H7 (cell line): ENCODE data around the gene GALNTL6. TPM values are rescaled to one million over a fixed set of nuclear protein-coding genes. Genes with fewer than 3 reads are reported as not detected.
"Not testable (repeated sequence)": the region's sequence is repeated elsewhere in the genome, so short reads cannot be mapped to it uniquely, and the experiment has no call there.

Experiments used
- DNase-seq: peaks from one replicate; pipeline ENCODE4 v3.0.0; 2012
- H3K27me3 ChIP-seq: 2 replicates; pipeline ENCODE4 v1.6.0; 2011; ENCODE audit warnings: mild to moderate bottlenecking, low read length; ENCODE audit not compliant: control insufficient read depth, insufficient read depth
- H3K36me3 ChIP-seq: replicated peaks from 2 replicates; pipeline ENCODE4 v1.5.1; 2011; ENCODE audit warnings: low read length; ENCODE audit not compliant: control insufficient read depth, insufficient read depth
- H3K4me3 ChIP-seq: 2 replicates; pipeline ENCODE4 v1.5.1; 2011; ENCODE audit warnings: low read depth, mild to moderate bottlenecking, control low read depth, low read length, moderate library complexity; ENCODE audit not compliant: insufficient read depth
- total RNA-seq: library from RNA; depleted of rRNA; stranded (reverse); fragments of >200 nt; shearing (Covaris generic); gene quantifications from 2 replicates; pipeline ENCODE4 v1.2.3, GENCODE V29; 2014

GALNTL6 gene
- total RNA-seq, 1 experiment from 2014 or later, result 0.24 TPM

DNA sequence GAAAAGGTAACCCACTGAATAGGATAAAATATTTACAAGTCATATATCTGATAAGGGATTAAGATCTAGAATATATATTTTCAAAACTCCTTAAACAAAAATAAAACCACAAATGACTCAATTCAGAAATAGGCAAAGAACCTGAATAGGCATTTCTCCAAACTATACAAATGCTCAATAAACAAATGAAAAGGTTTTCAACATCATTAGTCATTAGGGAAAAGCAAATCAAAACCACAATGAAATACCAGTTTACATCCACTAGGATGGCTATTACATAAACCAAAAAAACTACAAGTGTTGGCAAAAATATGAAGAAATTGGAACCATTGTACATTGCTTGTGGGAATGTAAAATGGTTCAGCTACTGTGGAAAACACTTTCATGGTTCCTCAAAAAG lies 1188.4 kb downstream of the GALNTL6 start:
- no peak for DNase-seq
- H3K36me3 ChIP-seq, result no peaks in the 10 kb centered on the region
- H3K4me3 ChIP-seq, result no peak overlapping the region
- no peaks in the 10 kb centered on the region for H3K27me3 ChIP-seq

DNA sequence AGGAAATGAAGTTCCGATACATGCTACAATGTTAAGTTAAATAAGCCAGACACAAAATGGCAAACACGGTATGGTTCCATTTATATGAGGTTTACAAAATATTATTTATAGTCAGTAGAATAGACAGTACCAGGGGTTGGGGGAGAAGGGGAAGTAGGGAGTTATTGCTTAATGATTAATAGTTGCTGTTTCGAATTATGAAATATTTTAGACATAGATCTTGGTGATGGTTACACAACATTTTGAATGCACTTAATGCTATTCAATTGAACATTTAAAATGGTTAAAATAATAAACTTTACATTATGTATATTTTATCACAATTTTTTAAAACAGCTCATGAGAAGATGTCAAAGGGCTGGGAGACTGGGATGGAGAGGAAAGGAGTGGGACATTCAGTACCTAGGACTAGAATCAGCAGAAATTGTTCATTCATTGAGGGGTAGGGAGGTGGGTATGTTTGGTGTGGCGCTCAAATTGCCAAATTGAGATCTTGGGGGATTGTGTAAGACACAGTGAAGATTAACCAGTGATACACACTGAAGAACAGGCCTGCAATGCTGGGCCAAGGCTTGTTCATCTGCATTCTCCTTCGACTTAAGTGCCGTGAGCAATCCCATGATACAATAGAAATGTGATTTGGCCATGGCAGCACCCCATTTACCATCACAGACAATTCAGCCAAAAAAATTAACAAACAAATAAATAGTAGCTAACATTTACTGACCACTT lies 1189.8 kb downstream of the GALNTL6 start:
- H3K36me3 ChIP-seq, result no peaks in the 10 kb centered on the region

DNA sequence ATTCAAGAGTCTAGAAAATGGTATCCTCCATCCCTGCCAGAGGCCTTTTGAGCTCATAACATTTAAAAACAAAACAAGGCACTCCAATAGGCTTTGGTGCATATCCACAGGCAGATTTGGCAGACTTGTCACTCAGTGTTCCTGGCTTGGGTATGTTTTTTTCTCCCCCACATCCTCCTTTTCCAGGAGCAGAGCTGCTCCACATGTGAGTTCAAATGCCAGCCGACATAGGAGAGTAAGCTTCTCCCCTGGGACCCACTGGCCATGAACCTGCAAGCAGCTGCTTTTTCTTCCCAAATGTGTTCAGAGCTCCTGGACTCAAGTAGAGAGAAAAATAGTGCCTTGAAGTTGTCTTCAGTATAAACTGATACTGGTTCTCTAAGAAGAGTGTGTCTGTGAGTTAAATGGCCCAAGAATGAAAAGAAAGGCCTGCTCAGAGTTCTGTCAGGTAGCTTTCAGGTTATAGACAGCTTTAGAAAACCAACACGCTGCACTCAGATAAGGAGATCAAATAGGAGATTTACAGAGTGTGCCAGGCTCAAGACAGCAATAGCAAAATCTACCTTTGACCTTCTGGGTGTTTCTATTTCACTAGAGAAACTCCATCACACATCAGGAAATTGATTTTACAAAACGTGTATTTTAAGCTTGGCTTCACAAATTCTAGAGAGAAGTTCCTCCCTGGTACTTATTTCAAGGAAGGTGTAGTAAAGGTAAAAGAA lies 1192.9 kb downstream of the GALNTL6 start:
- H3K36me3 ChIP-seq, result no peaks in the 10 kb centered on the region
- H3K4me3 ChIP-seq, result no peak overlapping the region
- DNase-seq, result no peak
- H3K27me3 ChIP-seq, result no peaks in the 10 kb centered on the region

More for the DNA sequence above, 1189.8 kb downstream of the GALNTL6 start:
- Histone ChIP-seq H3K27me3 (no peaks in the 10 kb centered on the region), H3K4me3 (no peak overlapping the region)
- DNase-seq, result no peak

DNA sequence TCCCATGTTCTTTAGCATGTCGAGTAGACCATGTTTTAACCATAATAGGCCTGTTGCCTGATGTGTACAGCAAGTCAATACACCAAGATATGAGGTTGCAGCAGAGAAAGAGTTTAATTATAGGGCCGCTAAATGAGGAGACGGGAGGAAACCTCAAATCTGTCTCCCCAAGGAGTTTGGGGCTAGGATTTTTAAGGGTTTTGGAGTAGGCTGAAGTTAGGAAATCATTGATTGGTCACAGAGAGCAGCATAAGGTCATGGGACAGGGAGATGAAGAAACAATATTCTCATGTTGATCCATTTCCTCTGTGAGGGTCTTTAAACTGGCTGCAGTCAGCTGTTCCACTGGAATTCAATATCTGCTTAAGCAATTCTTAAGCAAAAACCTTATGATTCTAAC lies 1195.2 kb downstream of the GALNTL6 start:
- no peaks in the 10 kb centered on the region for H3K27me3 ChIP-seq
- no peak overlapping the region for H3K4me3 ChIP-seq
- no peaks in the 10 kb centered on the region for H3K36me3 ChIP-seq

DNA sequence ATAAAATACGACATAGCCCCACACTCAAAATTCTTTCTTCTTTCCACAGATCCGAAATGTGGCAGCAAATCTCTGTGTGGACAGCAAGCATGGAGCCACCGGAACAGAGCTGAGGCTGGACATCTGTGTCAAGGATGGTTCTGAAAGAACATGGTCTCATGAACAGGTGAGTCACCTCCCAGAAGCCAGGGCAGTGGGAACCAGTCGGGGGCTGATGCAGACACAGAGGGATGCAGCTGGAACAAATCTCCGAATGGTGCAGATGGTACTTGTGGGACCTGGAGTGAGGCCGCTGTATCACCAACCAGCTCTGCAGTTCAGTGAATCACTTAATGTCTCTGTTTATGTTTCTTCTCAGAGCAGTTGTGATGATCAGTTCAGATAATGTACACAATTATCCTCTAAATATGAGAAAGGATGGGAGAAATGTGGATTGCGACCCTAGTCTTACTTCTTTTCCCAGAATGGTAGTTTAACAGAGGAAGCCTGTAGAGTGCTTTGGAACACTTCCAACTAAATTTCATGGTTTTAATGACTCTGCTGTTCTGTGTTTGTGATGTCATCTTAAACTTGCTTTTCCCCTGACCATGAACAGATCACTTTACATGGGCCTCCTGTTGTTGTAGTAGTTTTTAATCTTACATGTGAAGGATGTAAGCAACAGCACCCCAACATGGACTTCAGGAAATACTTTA lies 1196.1 kb downstream of the GALNTL6 start:
- H3K27me3 ChIP-seq, result no peaks in the 10 kb centered on the region
- no peak for DNase-seq
- no peak overlapping the region for H3K4me3 ChIP-seq
- no peaks in the 10 kb centered on the region for H3K36me3 ChIP-seq

More for the DNA sequence above, 1195.2 kb downstream of the GALNTL6 start:
- DNase-seq, result no peak

DNA sequence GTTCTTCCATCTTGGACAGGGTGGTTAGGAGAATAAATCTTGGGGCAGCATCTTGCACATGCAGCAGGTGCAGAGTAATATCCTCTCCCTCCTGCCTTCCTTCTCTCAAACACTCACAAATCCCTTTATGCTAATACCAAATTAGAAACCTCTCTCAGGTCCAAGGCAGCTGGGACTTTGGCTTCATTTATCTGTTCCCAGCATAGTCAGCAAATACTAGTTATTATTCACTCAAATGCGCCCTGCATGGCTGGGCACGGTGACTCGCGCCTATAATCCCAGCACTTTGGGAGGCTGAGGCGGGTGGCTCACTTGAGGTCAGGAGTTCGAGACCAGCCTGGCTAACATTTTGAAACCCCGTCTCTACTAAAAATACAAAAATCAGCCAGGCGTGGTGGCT lies 1199.4 kb downstream of the GALNTL6 start:
- no peaks in the 10 kb centered on the region; the same call in 1 of the 2 replicates for H3K36me3 ChIP-seq
- H3K27me3 ChIP-seq, result no peaks in the 10 kb centered on the region
- no peak for DNase-seq
- no peak overlapping the region for H3K4me3 ChIP-seq

DNA sequence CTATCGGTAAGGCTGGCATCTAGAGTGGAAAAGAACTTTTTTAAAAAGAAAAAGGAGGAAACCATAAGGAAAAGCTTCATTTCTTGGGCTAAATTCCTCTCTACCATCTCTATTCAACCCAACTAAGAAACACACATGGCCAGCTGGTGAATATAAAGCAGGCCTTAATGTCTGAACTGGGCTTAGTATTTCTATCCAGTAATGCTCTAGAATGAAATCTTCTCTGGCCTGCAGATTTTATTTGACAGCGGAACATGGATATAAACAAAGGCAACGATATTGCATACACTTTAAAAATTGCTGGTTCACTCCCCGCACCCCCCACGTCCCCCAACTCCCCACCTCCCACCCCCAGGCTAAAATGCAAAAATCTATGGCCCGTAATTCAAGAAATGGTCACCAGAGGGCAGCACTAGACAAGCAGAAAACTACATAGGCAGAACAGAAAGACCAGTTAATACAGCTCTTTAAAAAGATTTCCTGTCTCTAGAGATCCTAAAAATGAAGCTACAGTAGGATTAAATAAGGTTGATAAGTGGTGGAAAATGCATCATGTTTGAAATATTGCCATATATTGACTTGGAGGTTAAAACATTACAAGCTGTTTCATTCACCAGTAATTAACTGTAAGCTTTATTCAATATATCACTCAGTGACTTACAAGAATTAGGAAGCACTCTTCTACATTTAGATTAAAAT lies 1200.2 kb downstream of the GALNTL6 start:
- H3K27me3 ChIP-seq, result no peaks in the 10 kb centered on the region
- peak; percentile 49 for DNase-seq
- no peaks in the 10 kb centered on the region; the same call in 1 of the 2 replicates for H3K36me3 ChIP-seq
- H3K4me3 ChIP-seq, result no peak overlapping the region

DNA sequence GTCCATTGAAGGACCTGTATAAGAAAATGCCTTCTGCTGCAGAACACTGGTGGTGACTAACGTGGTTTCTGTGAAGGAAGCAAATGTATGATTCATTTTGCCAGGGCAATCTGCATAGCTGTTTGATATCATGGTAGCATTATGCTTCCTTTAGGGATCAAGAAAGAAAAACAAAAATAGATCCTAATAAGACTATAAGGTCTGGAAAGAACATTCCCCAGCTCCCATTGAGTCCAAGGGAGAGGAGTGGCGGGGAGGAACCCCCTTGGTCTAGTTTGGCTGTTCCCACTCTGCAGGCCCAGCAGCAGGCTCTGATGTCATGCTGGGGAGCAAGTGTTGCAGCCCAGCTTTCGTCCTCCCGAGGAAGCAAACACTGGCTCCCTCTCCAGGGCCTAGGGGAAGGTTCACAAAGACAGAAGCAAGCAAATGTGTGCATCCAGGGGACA lies 1200.9 kb downstream of the GALNTL6 start:
- H3K27me3 ChIP-seq, result no peaks in the 10 kb centered on the region
- DNase-seq, result peak; percentile 70
- no peaks in the 10 kb centered on the region; the same call in 1 of the 2 replicates for H3K36me3 ChIP-seq
- no peak overlapping the region for H3K4me3 ChIP-seq

DNA sequence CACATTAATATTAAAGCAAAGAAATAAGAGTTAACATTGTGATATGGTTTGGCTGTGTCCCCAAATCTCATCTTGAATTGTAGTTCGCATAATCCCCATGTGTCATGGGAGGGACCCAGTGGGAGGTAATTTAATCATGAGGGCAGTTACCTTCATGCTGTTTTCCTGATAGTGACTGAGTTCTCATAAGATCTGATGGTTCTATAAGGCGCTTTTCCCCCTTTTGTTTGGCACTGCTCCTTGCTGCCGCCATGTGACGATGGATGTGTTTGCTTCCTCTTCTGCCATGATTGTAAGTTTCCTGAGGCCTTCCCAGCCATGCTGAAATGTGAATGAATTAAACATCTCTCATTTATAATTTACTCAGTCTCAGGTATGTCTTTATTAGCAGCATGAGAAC lies 1201.6 kb downstream of the GALNTL6 start:
- Histone ChIP-seq H3K36me3 (no peaks in the 10 kb centered on the region; the same call in 1 of the 2 replicates), H3K27me3 (no peaks in the 10 kb centered on the region), H3K4me3 (no peak overlapping the region)
- no peak for DNase-seq

DNA sequence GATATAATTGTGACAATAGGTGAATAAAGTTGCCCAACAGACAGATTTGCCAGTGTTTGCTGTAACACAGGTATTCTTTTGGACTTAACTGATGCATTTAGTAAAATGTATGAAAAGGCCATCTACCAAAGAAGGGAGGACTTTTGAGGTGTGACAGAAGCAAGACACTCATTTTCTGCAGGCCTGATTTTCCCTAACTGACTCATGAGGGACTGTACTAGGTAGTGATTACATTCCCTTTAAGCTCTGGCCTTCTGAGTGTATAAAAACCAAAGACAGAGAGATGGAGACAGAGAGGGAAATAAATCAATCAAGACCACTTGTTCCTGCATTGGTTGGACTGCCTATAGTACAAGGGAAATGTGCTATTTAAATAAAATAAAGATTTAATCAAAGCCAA lies 1204.6 kb downstream of the GALNTL6 start:
- H3K36me3 ChIP-seq, result no peaks in the 10 kb centered on the region; the same call in 1 of the 2 replicates
- H3K27me3 ChIP-seq, result no peaks in the 10 kb centered on the region
- no peak for DNase-seq
- H3K4me3 ChIP-seq, result no peak overlapping the region

DNA sequence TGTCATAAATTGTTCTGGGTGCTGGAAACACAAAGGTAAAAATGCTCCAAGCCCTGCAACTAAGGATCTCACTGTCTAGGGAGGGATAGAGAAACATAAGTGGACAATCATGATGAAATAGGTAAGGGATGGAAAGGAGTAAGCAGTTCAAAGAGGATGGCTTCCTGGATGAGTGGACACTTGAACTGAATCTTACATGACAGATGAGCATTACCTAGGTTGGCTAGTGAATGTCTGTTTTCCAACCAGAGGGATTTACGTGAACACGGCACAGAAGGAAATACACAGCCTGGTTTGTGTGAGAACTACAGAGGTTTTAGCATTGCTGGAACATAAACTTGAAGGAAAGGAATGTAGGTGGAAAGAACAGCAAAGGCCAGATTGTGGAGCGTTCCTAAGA lies 1205.2 kb downstream of the GALNTL6 start:
- no peak for DNase-seq
- H3K27me3 ChIP-seq, result no peaks in the 10 kb centered on the region
- no peaks in the 10 kb centered on the region; the same call in 1 of the 2 replicates for H3K36me3 ChIP-seq
- no peak overlapping the region for H3K4me3 ChIP-seq

DNA sequence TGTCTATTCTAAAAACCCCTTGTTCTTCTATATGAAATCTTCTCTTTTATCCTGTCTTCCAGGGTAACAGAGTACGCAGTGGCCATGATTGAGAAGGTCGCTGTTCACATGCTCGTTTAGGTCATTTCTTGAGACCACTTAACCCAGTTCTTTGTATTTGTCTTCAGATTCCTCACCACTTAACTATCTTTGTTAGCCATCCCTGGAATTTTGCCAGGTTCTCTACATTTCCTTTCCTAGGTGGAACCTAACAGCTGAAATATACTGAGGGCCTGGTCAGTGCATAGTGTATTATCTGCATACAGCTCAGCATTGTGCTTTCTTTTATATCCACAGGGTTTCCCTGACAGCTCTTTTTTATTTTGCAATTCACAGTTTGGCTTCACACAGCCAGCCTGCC lies 1206.5 kb downstream of the GALNTL6 start:
- no peaks in the 10 kb centered on the region for H3K27me3 ChIP-seq
- DNase-seq, result no peak
- H3K36me3 ChIP-seq, result no peaks in the 10 kb centered on the region; the same call in 1 of the 2 replicates
- H3K4me3 ChIP-seq, result no peak overlapping the region

DNA sequence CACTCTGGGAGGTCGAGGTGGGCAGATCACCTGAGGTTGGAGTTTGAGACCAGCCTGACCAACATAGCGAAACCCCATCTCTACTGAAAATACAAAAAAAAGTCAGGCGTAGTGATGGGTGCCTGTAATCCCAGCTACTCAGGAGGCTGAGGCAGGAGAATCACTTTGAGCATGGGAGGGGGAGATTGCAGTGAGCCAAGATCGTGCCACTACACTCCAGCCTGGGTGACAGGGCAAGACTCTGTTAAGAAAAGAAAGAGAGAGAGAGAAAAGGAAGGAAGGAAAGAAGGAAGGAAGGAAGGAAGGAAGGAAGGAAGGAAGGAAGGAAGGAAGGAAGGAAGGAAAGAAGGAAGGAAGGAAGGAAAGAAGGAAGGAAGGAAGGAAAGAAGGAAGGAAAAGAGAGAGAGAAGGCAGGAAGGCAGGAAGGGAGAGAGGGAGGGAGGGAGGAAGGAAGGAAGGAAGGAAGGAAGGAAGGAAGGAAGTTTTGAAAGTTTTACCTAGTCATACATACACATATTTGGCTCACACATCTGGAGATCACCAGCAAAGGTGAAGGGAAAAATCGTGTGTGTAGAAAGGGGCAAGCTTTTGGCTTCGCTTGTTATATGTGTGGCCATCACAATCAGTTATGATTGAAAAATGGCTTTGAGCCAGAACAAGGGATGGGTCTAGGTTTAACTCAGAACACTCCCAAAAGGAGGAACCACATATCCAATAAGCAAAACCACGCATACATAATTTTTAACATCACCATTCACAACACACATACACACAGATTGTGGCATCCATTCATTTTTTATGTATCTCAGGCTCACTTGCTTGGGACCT lies 1208.8 kb downstream of the GALNTL6 start:
- not testable (repeated sequence) for H3K27me3 ChIP-seq, H3K4me3 ChIP-seq, H3K36me3 ChIP-seq, DNase-seq
